Endothelial cell of umbilical vein (primary cell): ENCODE measurements around the gene TEX22.

Experiments
- EZH2 ChIP-seq: IDR thresholded peaks from 2 replicates; pipeline ENCODE4 v1.6.1; 2012; ENCODE audit warnings: borderline replicate concordance, low read depth, mild to moderate bottlenecking, moderate library complexity, low read length, inconsistent platforms; ENCODE audit not compliant: severe bottlenecking
- FOS ChIP-seq: IDR thresholded peaks from 2 replicates; pipeline ENCODE4 v1.6.1; 2011; ENCODE audit warnings: mild to moderate bottlenecking, low read length, moderate library complexity, borderline replicate concordance; ENCODE audit not compliant: insufficient read depth
- GATA2 ChIP-seq: IDR thresholded peaks from 2 replicates; pipeline ENCODE4 v1.7.0; 2011; ENCODE audit warnings: low read depth, mild to moderate bottlenecking, moderate library complexity, mixed read lengths, low read length; ENCODE audit not compliant: insufficient read length, insufficient read depth
- MYC ChIP-seq: IDR thresholded peaks from one replicate; pipeline ENCODE4 v1.6.1; 2011; ENCODE audit warnings: mild to moderate bottlenecking, low read depth, low read length
- POLR2A ChIP-seq: IDR thresholded peaks from 2 replicates; pipeline ENCODE4 v1.6.1; 2012; ENCODE audit warnings: low read depth, mild to moderate bottlenecking, control low read depth, low read length
- POLR2AphosphoS5 ChIP-seq: IDR thresholded peaks from 2 replicates; pipeline ENCODE4 v1.6.1; 2012; ENCODE audit warnings: low read depth, mild to moderate bottlenecking, control low read depth, low read length, moderate library complexity; ENCODE audit not compliant: insufficient read depth
- TF ChIP-seq, protein P1 (sequence below), 2 donors: IDR thresholded peaks; 1 replicate in 1 of 2; 2 replicates in 1 of 2; pipeline ENCODE4 v1.5.1; 2011; ENCODE audit warnings: low read length in 2 of 2, mild to moderate bottlenecking in 2 of 2, moderate library complexity in 2 of 2, control low read depth in 1 of 2, inconsistent platforms in 1 of 2, low read depth in 1 of 2; ENCODE audit not compliant: insufficient read depth in 1 of 2; ENCODE audit errors: extremely low read depth in 1 of 2
- TF ChIP-seq, protein P2 (sequence below): IDR thresholded peaks from 2 replicates; pipeline ENCODE4 v1.6.1; 2011; ENCODE audit not compliant: insufficient read depth, insufficient read length

DNA sequence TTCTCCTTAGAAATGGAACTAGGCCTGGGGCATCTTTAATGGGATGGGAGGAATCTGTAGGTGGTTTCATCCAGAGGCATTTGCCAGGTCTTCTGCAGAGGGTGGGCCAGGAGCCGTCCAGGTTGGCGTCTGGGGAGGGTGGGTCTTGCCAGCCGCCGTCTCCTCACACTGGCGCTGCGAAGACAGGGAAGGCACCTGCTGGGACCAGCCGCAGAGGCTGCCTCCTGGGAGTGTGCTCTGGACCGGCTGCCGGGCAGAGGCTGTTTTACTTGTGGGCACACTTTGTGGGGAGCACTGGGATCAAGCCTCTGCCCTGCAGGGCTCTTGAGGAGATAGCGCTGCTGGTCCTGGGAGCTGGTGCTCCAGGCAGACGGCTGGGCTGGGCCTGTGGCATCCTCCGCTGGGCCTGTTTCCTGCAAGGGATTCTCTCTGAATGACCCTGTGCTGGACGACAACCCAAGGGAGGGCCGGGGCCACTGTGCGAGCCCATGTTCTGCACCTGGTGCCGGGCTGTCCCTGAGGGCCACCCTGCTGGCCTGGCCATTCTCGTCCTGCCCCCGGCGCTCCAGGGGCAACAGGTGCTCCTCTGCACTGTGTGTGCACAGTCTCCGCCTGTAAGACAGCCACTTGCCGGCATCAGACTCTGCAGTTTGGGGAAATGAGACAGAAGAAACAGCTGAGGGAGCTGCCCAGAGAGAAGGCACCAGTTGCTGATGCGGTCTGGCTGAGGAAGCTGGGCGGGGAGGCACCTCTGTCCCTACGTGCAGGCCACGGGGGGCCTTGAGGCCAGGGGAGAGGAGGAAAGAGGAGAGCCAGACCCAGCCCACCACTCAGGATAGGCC is 10.0 kb upstream of the TEX22 start:
- TF ChIP-seq POLR2AphosphoS5 (no peak), POLR2A (no peak), EZH2 (no peak), FOS (no peak), GATA2 (no peak), MYC (no peak)
- TF ChIP-seq, protein P1, sequence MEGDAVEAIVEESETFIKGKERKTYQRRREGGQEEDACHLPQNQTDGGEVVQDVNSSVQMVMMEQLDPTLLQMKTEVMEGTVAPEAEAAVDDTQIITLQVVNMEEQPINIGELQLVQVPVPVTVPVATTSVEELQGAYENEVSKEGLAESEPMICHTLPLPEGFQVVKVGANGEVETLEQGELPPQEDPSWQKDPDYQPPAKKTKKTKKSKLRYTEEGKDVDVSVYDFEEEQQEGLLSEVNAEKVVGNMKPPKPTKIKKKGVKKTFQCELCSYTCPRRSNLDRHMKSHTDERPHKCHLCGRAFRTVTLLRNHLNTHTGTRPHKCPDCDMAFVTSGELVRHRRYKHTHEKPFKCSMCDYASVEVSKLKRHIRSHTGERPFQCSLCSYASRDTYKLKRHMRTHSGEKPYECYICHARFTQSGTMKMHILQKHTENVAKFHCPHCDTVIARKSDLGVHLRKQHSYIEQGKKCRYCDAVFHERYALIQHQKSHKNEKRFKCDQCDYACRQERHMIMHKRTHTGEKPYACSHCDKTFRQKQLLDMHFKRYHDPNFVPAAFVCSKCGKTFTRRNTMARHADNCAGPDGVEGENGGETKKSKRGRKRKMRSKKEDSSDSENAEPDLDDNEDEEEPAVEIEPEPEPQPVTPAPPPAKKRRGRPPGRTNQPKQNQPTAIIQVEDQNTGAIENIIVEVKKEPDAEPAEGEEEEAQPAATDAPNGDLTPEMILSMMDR (IDR thresholded peaks at IDR 0.05; ENCODE audit: extremely low read depth in 1 of 2, insufficient read depth in 1 of 2, low read depth in 1 of 2, low read length in 2 of 2): no peak
- TF ChIP-seq, protein P2, sequence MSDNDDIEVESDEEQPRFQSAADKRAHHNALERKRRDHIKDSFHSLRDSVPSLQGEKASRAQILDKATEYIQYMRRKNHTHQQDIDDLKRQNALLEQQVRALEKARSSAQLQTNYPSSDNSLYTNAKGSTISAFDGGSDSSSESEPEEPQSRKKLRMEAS: no peak
